ENCODE results near the gene KAT8. TPM values are rescaled to one million over a fixed set of nuclear protein-coding genes. Genes with fewer than 3 reads are reported as not detected.

Gene KAT8
- total RNA-seq, 4 donors from 2014 or later, result 63.0 to 101 (median 77.8) TPM

DNA sequence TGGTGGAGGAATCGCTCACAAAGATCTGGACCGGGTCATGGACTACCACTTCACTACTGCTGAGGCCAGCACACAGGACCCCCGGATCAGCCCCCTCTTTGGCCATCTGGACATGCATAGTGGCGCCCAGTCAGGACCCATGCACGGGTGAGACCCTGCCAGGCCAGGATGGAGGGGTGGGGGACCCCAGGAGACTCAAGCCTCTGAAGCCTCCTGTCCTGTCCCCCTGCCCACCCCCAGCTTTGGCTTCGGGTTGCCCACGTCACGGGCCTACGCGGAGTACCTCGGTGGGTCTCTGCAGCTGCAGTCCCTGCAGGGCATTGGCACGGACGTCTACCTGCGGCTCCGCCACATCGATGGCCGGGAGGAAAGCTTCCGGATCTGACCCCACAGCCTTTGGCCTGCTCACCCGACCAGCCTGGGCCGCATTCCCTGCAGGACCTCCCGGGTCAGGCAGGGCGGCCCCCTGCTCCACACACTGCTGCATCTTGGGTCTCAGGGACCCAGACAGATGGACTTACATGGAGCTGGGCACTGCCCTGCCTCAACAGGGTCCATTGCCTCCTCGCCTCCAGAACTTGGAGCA lies 5.5 kb upstream of the KAT8 start:
- TF ChIP-seq, protein P1, sequence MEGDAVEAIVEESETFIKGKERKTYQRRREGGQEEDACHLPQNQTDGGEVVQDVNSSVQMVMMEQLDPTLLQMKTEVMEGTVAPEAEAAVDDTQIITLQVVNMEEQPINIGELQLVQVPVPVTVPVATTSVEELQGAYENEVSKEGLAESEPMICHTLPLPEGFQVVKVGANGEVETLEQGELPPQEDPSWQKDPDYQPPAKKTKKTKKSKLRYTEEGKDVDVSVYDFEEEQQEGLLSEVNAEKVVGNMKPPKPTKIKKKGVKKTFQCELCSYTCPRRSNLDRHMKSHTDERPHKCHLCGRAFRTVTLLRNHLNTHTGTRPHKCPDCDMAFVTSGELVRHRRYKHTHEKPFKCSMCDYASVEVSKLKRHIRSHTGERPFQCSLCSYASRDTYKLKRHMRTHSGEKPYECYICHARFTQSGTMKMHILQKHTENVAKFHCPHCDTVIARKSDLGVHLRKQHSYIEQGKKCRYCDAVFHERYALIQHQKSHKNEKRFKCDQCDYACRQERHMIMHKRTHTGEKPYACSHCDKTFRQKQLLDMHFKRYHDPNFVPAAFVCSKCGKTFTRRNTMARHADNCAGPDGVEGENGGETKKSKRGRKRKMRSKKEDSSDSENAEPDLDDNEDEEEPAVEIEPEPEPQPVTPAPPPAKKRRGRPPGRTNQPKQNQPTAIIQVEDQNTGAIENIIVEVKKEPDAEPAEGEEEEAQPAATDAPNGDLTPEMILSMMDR (IDR thresholded peaks at IDR 0.05), result no peak
- no peak for TF ChIP-seq POLR2A (IDR thresholded peaks at IDR 0.05)
- H3K9me3 ChIP-seq, result no peaks in the 10 kb centered on the region
- H3K27ac ChIP-seq, result no peak overlapping the region
- no peaks in the 10 kb centered on the region for H3K27me3 ChIP-seq
- H3K4me1 ChIP-seq, result peaks cover 0 to 10% of the 10 kb centered on the region in 2 donors
- intact Hi-C loops (cut with DNase I; ENCODE audit: low total_unique reads), result no loop called here
- no peak for DNase-seq
- no peaks in the 10 kb centered on the region for H3K36me3 ChIP-seq
- H3K4me3 ChIP-seq, result no peak overlapping the region

DNA sequence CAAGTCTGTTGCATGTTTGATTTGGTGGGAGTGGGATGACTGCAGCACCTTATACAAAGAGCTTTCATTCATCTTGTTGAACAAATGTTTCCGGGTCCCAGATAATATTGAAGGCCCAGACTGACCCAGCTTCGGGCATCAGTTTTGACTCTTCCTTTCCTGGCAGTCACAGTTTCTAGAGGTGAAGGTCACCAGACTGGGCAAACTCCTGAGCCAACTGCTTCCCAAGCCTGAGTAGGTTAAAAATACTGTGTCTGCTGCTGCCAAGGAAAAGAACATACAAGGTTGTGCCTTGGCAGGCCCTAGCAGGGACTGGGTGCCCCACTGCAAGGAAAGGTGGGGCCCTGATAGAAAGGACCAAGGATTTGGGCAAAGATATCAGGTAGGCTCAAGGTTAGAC lies 4.8 kb upstream of the KAT8 start:
- no peak overlapping the region for H3K27ac ChIP-seq

DNA sequence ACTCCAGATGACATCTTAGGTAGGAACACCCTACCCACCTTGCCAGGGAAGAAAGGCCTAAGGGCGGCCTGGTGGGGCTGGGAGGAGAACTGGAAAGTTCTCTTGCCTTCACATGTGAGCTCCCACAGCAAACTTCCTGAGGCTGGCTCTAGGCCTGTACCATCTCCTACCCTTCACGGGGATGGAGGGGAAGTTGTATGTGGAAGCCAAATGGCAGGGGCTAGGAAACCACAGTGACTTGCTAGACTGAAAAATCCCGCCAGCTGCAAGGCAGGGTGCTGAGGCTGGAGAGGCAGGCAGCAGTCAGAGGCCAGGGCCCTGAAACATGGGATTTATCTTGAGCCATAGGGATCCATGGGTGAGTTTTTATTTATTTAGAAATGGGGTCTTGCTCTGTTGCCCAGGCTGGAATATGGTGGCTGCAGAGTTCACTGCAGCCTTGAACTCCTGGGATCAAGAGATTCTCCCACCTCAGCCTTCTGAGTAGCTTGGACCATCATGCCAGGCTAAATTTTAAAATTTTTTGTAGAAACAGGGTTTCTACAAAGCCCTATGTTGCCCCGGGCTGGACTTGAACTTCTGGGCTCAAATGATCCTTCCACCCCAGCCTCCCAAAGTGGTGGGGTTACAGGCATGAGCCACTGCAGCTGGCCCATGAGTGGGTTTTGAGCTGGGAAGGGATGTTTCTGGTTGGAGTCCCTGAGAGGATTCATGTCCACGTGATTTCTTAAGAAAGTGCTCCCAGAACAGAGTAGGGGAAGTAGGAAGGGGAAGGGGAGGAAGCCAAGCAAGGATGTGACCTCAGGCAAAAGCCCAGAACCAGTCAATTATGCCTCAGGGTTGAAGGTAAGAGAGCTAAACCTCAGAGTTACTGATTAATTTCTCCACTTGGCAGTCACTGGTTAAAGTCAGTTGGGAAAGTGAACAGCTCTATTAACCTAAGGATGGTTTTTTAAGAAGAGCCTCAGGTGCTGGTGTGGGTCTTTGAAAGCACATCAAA lies 4.0 kb upstream of the KAT8 start:
- Histone ChIP-seq H3K36me3 (no peaks in the 10 kb centered on the region), H3K27ac (no peak overlapping the region), H3K4me1 (peaks cover 0 to 10% of the 10 kb centered on the region in 2 donors), H3K9me3 (no peaks in the 10 kb centered on the region), H3K4me3 (no peak overlapping the region), H3K27me3 (no peaks in the 10 kb centered on the region)
- no peak for DNase-seq
- intact Hi-C loops (cut with DNase I; ENCODE audit: low total_unique reads), result no loop called here
- no peak for TF ChIP-seq POLR2A (IDR thresholded peaks at IDR 0.05)
- TF ChIP-seq, protein P1 (IDR thresholded peaks at IDR 0.05), result no peak

More for the DNA sequence above, 4.8 kb upstream of the KAT8 start:
- H3K9me3 ChIP-seq, result no peaks in the 10 kb centered on the region
- H3K4me1 ChIP-seq, result peaks cover 0 to 10% of the 10 kb centered on the region in 2 donors
- TF ChIP-seq, protein P1 (IDR thresholded peaks at IDR 0.05), result no peak
- no peak for TF ChIP-seq POLR2A (IDR thresholded peaks at IDR 0.05)
- no peak for DNase-seq
- no peak overlapping the region for H3K4me3 ChIP-seq
- no peaks in the 10 kb centered on the region for H3K36me3 ChIP-seq
- no peaks in the 10 kb centered on the region for H3K27me3 ChIP-seq
- intact Hi-C loops (cut with DNase I; ENCODE audit: low total_unique reads), result no loop called here

DNA sequence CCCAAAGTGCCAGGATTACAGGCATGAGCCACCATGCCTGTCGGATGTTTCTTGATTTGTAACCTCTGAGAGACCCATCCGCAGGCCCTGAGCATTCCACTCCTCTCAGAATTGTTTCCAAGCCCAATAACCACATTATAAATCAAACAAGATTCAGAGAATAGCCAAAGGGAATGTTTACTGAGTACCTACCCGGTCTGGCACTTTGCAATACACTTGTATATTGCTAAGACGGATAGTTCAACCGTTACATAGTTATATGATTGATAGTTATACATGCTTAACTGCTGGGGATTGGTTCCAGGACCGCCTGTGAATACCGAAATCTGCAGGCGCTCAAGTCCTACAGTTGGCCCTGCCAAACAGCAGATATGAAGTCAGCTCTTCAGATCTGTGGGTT lies 3.0 kb upstream of the KAT8 start:
- peaks cover 0 to 4% of the 10 kb centered on the region in 2 donors for H3K4me1 ChIP-seq
- TF ChIP-seq, protein P1 (IDR thresholded peaks at IDR 0.05), result no peak
- TF ChIP-seq POLR2A (IDR thresholded peaks at IDR 0.05), result no peak
- H3K4me3 ChIP-seq, result no peak overlapping the region
- H3K27ac ChIP-seq, result no peak overlapping the region
- intact Hi-C loops (cut with DNase I; ENCODE audit: low total_unique reads), result no loop called here
- no peaks in the 10 kb centered on the region for H3K36me3 ChIP-seq
- no peaks in the 10 kb centered on the region for H3K9me3 ChIP-seq
- DNase-seq, result no peak
- H3K27me3 ChIP-seq, result no peaks in the 10 kb centered on the region

Measured in uterus (tissue), 4 donors.